IMR-90 (cell line): Measurements from ENCODE around the gene CSNK1G2. TPM values are rescaled to one million over a fixed set of nuclear protein-coding genes. Genes with fewer than 3 reads are reported as not detected.

Experiments
- ATAC-seq: fragments of 200-7000 bp; cut with Tn5 transposase; 2 replicates; pipeline ENCODE4 v1.9.1; 2020; ENCODE audit warnings: low read depth, mild to moderate bottlenecking, moderate library complexity
- BruUV-seq: library from RNA; stranded (reverse); fragments of 400-500 nt; replicated peaks from 2 replicates; lab custom pipeline; 2021; lab: Mats Ljungman, UMichigan
- CTCF ChIA-PET: fragments of 300-600 bp; formaldehyde crosslinking; extraction: SDS; loops from one replicate; lab custom pipeline; 2021; ENCODE audit warnings: antibody characterized with exemption; lab: Yijun Ruan, JAX
- POLR2A ChIA-PET: fragments of 300-600 bp; sonication (Branson Sonifier 250); formaldehyde crosslinking; loops from one replicate; lab custom pipeline; 2022; ENCODE audit warnings: antibody characterized with exemption; ENCODE audit not compliant: unreplicated experiment; lab: Charles Lee
- DNase-seq: peaks from one replicate; pipeline ENCODE4 v3.0.0; 2013
- H2AFZ ChIP-seq: replicated peaks from 2 replicates; pipeline ENCODE3; 2013; ENCODE audit warnings: low read length, mild to moderate bottlenecking; ENCODE audit not compliant: poor library complexity
- H2AK5ac ChIP-seq: 2 replicates; pipeline ENCODE4 v1.6.1; 2013; ENCODE audit warnings: low read depth, low read length, inconsistent platforms
- H2AK9ac ChIP-seq: replicated peaks from 2 replicates; pipeline ENCODE3; 2013; ENCODE audit warnings: mild to moderate bottlenecking, low read depth, low read length, moderate library complexity; ENCODE audit not compliant: poor library complexity
- H2BK120ac ChIP-seq: 2 replicates; pipeline ENCODE4 v1.6.1; 2013; ENCODE audit warnings: low read depth, low read length, inconsistent platforms
- H2BK15ac ChIP-seq: 3 replicates; pipeline ENCODE4 v1.6.1; 2013; ENCODE audit warnings: low read depth, low read length, inconsistent platforms
- H2BK20ac ChIP-seq: 2 replicates; pipeline ENCODE4 v1.6.1; 2013; ENCODE audit warnings: low read depth, mild to moderate bottlenecking, inconsistent platforms, low read length, moderate library complexity
- H2BK5ac ChIP-seq: 2 replicates; pipeline ENCODE4 v1.6.1; 2013; ENCODE audit warnings: mild to moderate bottlenecking, low read depth, low read length, inconsistent platforms; ENCODE audit not compliant: poor library complexity, severe bottlenecking
- H3K14ac ChIP-seq: replicated peaks from 2 replicates; pipeline ENCODE4 v1.6.1; 2013; ENCODE audit warnings: low read depth, low read length, inconsistent platforms
- H3K18ac ChIP-seq: 2 replicates; pipeline ENCODE4 v1.6.1; 2013; ENCODE audit warnings: low read depth, low read length, control low read depth
- H3K23ac ChIP-seq: 2 replicates; pipeline ENCODE4 v1.6.1; 2013; ENCODE audit warnings: low read depth, low read length, inconsistent platforms
- H3K27ac ChIP-seq: 2 replicates; pipeline ENCODE4 v1.5.1; 2013; ENCODE audit warnings: mild to moderate bottlenecking, control low read depth, low read length; ENCODE audit not compliant: insufficient read depth
- H3K27me3 ChIP-seq: 2 replicates; pipeline ENCODE4 v1.6.1; 2013; ENCODE audit warnings: low read length; ENCODE audit not compliant: control insufficient read depth, insufficient read depth
- H3K36me3 ChIP-seq: 2 replicates; pipeline ENCODE4 v1.6.1; 2013; ENCODE audit warnings: low read length, mixed read lengths; ENCODE audit not compliant: control insufficient read depth, insufficient read depth
- H3K4ac ChIP-seq: 2 replicates; pipeline ENCODE4 v1.6.1; 2013; ENCODE audit warnings: low read depth, low read length, inconsistent platforms
- H3K4me1 ChIP-seq: 2 replicates; pipeline ENCODE4 v1.6.1; 2013; ENCODE audit warnings: low read length, mixed read lengths; ENCODE audit not compliant: control insufficient read depth, insufficient read depth
- H3K4me2 ChIP-seq: 2 replicates; pipeline ENCODE4 v1.6.1; 2013; ENCODE audit warnings: low read depth, mild to moderate bottlenecking, control low read depth, low read length, moderate library complexity
- H3K4me3 ChIP-seq: 2 replicates; pipeline ENCODE4 v1.5.1; 2013; ENCODE audit warnings: low read depth, mild to moderate bottlenecking, control low read depth, low read length, moderate library complexity; ENCODE audit not compliant: insufficient read depth
- H3K56ac ChIP-seq: 2 replicates; pipeline ENCODE4 v1.6.1; 2013; ENCODE audit warnings: low read length, inconsistent platforms; ENCODE audit not compliant: insufficient read depth; ENCODE audit errors: extremely low read depth
- H3K79me1 ChIP-seq, 2 experiments: 2 replicates each; pipeline ENCODE4 v1.6.1; 2013; ENCODE audit warnings: low read length in 2 of 2, inconsistent platforms in 1 of 2, low read depth in 1 of 2
- H3K9ac ChIP-seq: 2 replicates; pipeline ENCODE4 v1.6.1; 2013; ENCODE audit warnings: low read depth, low read length, control low read depth
- H3K9me1 ChIP-seq: 2 replicates; pipeline ENCODE4 v1.6.1; 2013; ENCODE audit warnings: low read length, inconsistent platforms; ENCODE audit not compliant: insufficient read depth
- H3K9me3 ChIP-seq: 2 replicates; pipeline ENCODE4 v1.6.1; 2013; ENCODE audit warnings: low read length; ENCODE audit not compliant: control insufficient read depth, insufficient read depth
- H4K20me1 ChIP-seq: 2 replicates; pipeline ENCODE4 v1.6.1; 2013; ENCODE audit warnings: low read length, inconsistent platforms; ENCODE audit not compliant: insufficient read depth
- H4K5ac ChIP-seq: 2 replicates; pipeline ENCODE4 v1.6.1; 2013; ENCODE audit warnings: mild to moderate bottlenecking, low read depth, low read length, control low read depth
- H4K8ac ChIP-seq, 2 experiments: 2 replicates each; pipeline ENCODE4 v1.6.1; 2013; ENCODE audit warnings: low read depth in 2 of 2, low read length in 2 of 2, control low read depth in 1 of 2, inconsistent platforms in 1 of 2
- H4K91ac ChIP-seq: 2 replicates; pipeline ENCODE4 v1.6.1; 2013; ENCODE audit warnings: low read depth, low read length, inconsistent platforms; ENCODE audit not compliant: insufficient read depth
- BHLHE40 ChIP-seq: fragments of 150-350 bp; IDR thresholded peaks from 2 replicates; pipeline ENCODE4 v1.6.1; 2016; ENCODE audit warnings: mild to moderate bottlenecking, low read depth, low read length
- CEBPB ChIP-seq: IDR thresholded peaks from 2 replicates; pipeline ENCODE4 v1.6.1; 2012; ENCODE audit warnings: low read depth, low read length, improper control_type of control experiment
- CHD1 ChIP-seq: IDR thresholded peaks from 2 replicates; pipeline ENCODE4 v1.6.1; 2012; ENCODE audit warnings: low read depth, low read length, improper control_type of control experiment
- CTCF ChIP-seq: conservative IDR thresholded peaks from 2 replicates; pipeline ENCODE4 v1.5.1; 2012; ENCODE audit warnings: mild to moderate bottlenecking, low read depth, low read length, improper control_type of control experiment
- ELK1 ChIP-seq: fragments of 150-350 bp; IDR thresholded peaks from 2 replicates; pipeline ENCODE4 v1.6.1; 2016; ENCODE audit warnings: low read depth, mild to moderate bottlenecking, low read length, moderate library complexity, borderline replicate concordance
- FOS ChIP-seq: fragments of 150-350 bp; IDR thresholded peaks from 2 replicates; pipeline ENCODE4 v1.6.1; 2016; ENCODE audit warnings: low read depth, low read length
- MAFK ChIP-seq: IDR thresholded peaks from 2 replicates; pipeline ENCODE4 v1.6.1; 2012; ENCODE audit warnings: low read depth, low read length, improper control_type of control experiment
- MAZ ChIP-seq: IDR thresholded peaks from 2 replicates; pipeline ENCODE4 v1.6.1; 2012; ENCODE audit warnings: low read depth, mild to moderate bottlenecking, low read length, improper control_type of control experiment, moderate library complexity, borderline replicate concordance
- MXI1 ChIP-seq: IDR thresholded peaks from 2 replicates; pipeline ENCODE4 v1.6.1; 2012; ENCODE audit warnings: low read depth, mild to moderate bottlenecking, low read length, moderate library complexity, borderline replicate concordance
- NFE2L2 ChIP-seq: fragments of 150-350 bp; IDR thresholded peaks from 2 replicates; pipeline ENCODE4 v1.6.1; 2016; ENCODE audit warnings: low read depth, mild to moderate bottlenecking, low read length
- POLR2A ChIP-seq: IDR thresholded peaks from 2 replicates; pipeline ENCODE4 v1.6.1; 2012; ENCODE audit warnings: mild to moderate bottlenecking, low read depth, low read length
- RAD21 ChIP-seq: IDR thresholded peaks from 2 replicates; pipeline ENCODE4 v1.6.1; 2012; ENCODE audit warnings: low read length, improper control_type of control experiment
- RCOR1 ChIP-seq: IDR thresholded peaks from 2 replicates; pipeline ENCODE4 v1.6.1; 2012; ENCODE audit warnings: mild to moderate bottlenecking, low read length, improper control_type of control experiment; ENCODE audit not compliant: insufficient replicate concordance
- RFX5 ChIP-seq: IDR thresholded peaks from 2 replicates; pipeline ENCODE4 v1.8.0; 2012; ENCODE audit warnings: low read depth, mild to moderate bottlenecking, low read length, moderate library complexity
- SMC3 ChIP-seq: fragments of 150-350 bp; IDR thresholded peaks from 2 replicates; pipeline ENCODE4 v1.6.1; 2016; ENCODE audit warnings: low read depth, mild to moderate bottlenecking, antibody characterized with exemption, low read length, moderate library complexity
- USF2 ChIP-seq: fragments of 150-350 bp; IDR thresholded peaks from 2 replicates; pipeline ENCODE4 v1.6.1; 2017; ENCODE audit warnings: mild to moderate bottlenecking, antibody characterized with exemption, low read length, low read depth
- WGBS, 2 experiments: methylation state at CpG; one replicate each; pipeline versions ENCODE4 v1.1.5 to v1.1.7; 2013; ENCODE audit warnings: missing lambda C conversion rate in 2 of 2; ENCODE audit not compliant: insufficient read length in 1 of 2; ENCODE audit errors: extremely low coverage in 2 of 2; 5-methylcytosine and 5-hydroxymethylcytosine counted together
- dilution Hi-C: fragments of 300-500 bp; cut with HindIII; formaldehyde crosslinking; loops from one replicate; pipeline ENCODE4 v1.14.3; 2018; ENCODE audit warnings: low sequenced_read_pairs; ENCODE audit not compliant: unreplicated experiment
- in situ Hi-C: fragments of 300-500 bp; cut with MboI; formaldehyde crosslinking; loops from 3 replicates; pipeline ENCODE4 v1.14.3; 2019; ENCODE audit warnings: low sequenced_read_pairs, inconsistent platforms, mixed read lengths
- intact Hi-C: fragments of 100-400 bp; cut with micrococcal nuclease; formaldehyde crosslinking; loops from 2 replicates; pipeline ENCODE4 v1.10.0; 2022
- polyA plus RNA-seq, 3 experiments: library from polyadenylated mRNA; depleted of rRNA; stranded (reverse); fragments of >200 nt; gene quantifications; 2 replicates each; pipeline ENCODE4 v1.2.3, GENCODE V29; 2012; ENCODE audit warnings: low replicate concordance in 1 of 3
- total RNA-seq: library from RNA; depleted of rRNA; stranded (reverse); fragments of >200 nt; gene quantifications from 2 replicates; pipeline ENCODE4 v1.2.3, GENCODE V29; 2012

CSNK1G2 gene
- total and polyA plus RNA-seq, 2 of the 4 experiments (the other 2 are of a cell fraction) = 38.0 to 96.3 TPM

GRCh38 chr19:1953037-1953436 is 12.1 kb downstream of the CSNK1G2 start:
- 85% methylated on average over 11 of the region's 19 CpGs; no CpG with 5 or more reads in 1 of the 2 experiments for WGBS, 2 experiments
- no peak overlapping the region for H2AFZ ChIP-seq

More at GRCh38 chr19:1953037-1953436, 12.1 kb downstream of the CSNK1G2 start:
- intact Hi-C loops (no loop called here), dilution Hi-C loops (no loop called here), in situ Hi-C loops (no loop called here)
- Histone ChIP-seq H3K56ac (no peak overlapping the region), H2BK20ac (no peak overlapping the region), H3K4ac (no peak overlapping the region), H3K27me3 (no peaks in the 10 kb centered on the region), H2BK5ac (no peak overlapping the region), H3K9ac (no peak overlapping the region), H2AK9ac (no peak overlapping the region), H2BK15ac (no peak overlapping the region), H3K27ac (no peak overlapping the region), H3K14ac (no peak overlapping the region), H3K9me1 (peaks cover 2% of the 10 kb centered on the region; the same call in 1 of the 2 replicates), H2BK120ac (no peak overlapping the region), H3K18ac (no peak overlapping the region), H4K20me1 (peaks cover 93% of the 10 kb centered on the region), H4K5ac (no peak overlapping the region), H3K4me2 (no peak overlapping the region), H3K23ac (no peak overlapping the region), H3K4me1 (no peaks in the 10 kb centered on the region), H3K9me3 (no peaks in the 10 kb centered on the region), H3K4me3 (no peak overlapping the region), H4K91ac (no peak overlapping the region), H3K36me3 (peaks cover 17% of the 10 kb centered on the region; the same call in 1 of the 2 replicates), H4K8ac (no peak overlapping the region), H2AK5ac (no peak overlapping the region), H3K79me1 (peaks cover 12 to 77% of the 10 kb centered on the region in 2 experiments; a peak in 3 of 4 replicates)
- BruUV-seq = no TSS peak
- POLR2A ChIA-PET = no interaction called here
- TF ChIP-seq BHLHE40 = no peak
- TF ChIP-seq NFE2L2 = no peak
- TF ChIP-seq MAZ = no peak
- no peak for TF ChIP-seq USF2
- no peak for TF ChIP-seq POLR2A
- no peak for TF ChIP-seq RAD21
- TF ChIP-seq MXI1 = no peak
- no peak for TF ChIP-seq FOS
- TF ChIP-seq MAFK = no peak
- TF ChIP-seq CTCF = no peak
- TF ChIP-seq ELK1 = no peak
- no peak for TF ChIP-seq CHD1
- no peak for TF ChIP-seq RCOR1
- TF ChIP-seq SMC3 = no peak
- no peak for TF ChIP-seq RFX5
- no peak for TF ChIP-seq CEBPB
- DNase-seq = no peak
- no peak for ATAC-seq
- CTCF ChIA-PET = no interaction called here
